PFSK-1 (cell line): Measurements from ENCODE around the gene TOE1.

Source experiments
- FOXP2 ChIP-seq: optimal IDR thresholded peaks from 2 replicates; pipeline ENCODE3; 2011; ENCODE audit warnings: borderline replicate concordance, control low read depth, inconsistent platforms; ENCODE audit not compliant: insufficient read depth; ENCODE audit errors: extremely low read length, extremely low read depth
- POLR2AphosphoS5 ChIP-seq: IDR thresholded peaks from 2 replicates; pipeline ENCODE4 v1.6.1; 2012; ENCODE audit warnings: low read depth, mild to moderate bottlenecking, control low read depth, low read length, moderate library complexity
- REST ChIP-seq, 2 experiments: IDR thresholded peaks; 2 replicates each; pipeline versions ENCODE4 v1.6.1 to v1.8.0; 2011 to 2012; ENCODE audit warnings: low read depth in 2 of 2, low read length in 2 of 2, control low read depth in 1 of 2, inconsistent platforms in 1 of 2, mild to moderate bottlenecking in 1 of 2, moderate library complexity in 1 of 2; ENCODE audit not compliant: insufficient read depth in 1 of 2
- SIN3A ChIP-seq: IDR thresholded peaks from 2 replicates; pipeline ENCODE4 v1.6.1; 2012; ENCODE audit warnings: mild to moderate bottlenecking, low read length, moderate library complexity, borderline replicate concordance; ENCODE audit not compliant: insufficient read depth
- TAF1 ChIP-seq: IDR thresholded peaks from 2 replicates; pipeline ENCODE4 v1.6.1; 2012; ENCODE audit warnings: low read length, control low read depth, borderline replicate concordance; ENCODE audit not compliant: insufficient read depth

The TOE1 gene

GRCh38 chr1:45348020-45348419 lies 8.1 kb downstream of the TOE1 start:
- TF ChIP-seq POLR2AphosphoS5 = no peak

DNA sequence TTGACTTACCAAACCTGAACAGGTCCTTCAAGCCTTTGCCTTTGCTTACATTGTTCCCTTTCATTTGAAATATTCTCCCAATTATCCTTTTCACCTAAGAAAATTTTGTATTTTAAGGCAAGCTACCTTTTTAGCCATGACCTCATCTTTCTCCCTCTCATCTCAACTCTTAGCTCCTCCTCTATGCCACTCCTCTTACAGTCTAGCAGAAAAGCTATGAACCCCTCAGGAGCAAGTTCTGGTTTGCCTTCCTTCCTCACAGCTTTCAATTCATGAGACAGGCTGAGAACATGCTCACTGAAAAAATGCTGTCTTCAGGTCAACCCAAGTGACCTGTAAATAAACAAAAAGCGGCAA lies 8.6 kb downstream of the TOE1 start:
- TF ChIP-seq SIN3A (no peak), TAF1 (no peak), FOXP2 (no peak), POLR2AphosphoS5 (no peak), REST (IDR thresholded peaks at IDR 0.05; ENCODE audit: insufficient read depth in 1 of 2, low read depth in 2 of 2, low read length in 2 of 2) (no peak)

- TF ChIP-seq FOXP2 (no peak), TAF1 (no peak), POLR2AphosphoS5 (no peak), SIN3A (no peak), REST (IDR thresholded peaks at IDR 0.05; ENCODE audit: insufficient read depth in 1 of 2, low read depth in 2 of 2, low read length in 2 of 2) (no peak)
Observed at GRCh38 chr1:45348966-45349677, 9.2 kb downstream of the TOE1 start.

DNA sequence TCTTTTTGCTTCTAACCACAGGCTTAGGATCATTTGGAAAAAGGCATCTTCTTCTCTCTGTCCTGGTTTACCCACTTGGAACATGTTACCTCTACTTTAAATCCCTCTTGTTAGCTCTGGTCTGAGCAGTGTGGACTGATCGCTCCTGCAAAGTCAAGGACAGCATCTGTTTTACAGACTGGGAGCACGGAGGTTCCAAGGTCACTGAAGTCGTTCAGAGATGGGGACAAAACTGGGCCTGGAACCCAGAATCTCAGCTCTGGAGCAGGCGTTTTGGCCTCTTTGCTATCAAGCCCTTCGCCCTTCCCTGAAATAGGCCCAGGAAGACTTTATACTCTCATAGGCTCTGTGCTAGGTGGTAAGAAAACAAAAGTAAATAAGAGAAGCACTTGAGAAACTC lies 11.5 kb downstream of the TOE1 start:
- TF ChIP-seq SIN3A = no peak
- no peak for TF ChIP-seq POLR2AphosphoS5
- TF ChIP-seq REST (IDR thresholded peaks at IDR 0.05; ENCODE audit: insufficient read depth in 1 of 2, low read depth in 2 of 2, low read length in 2 of 2) = no peak
- TF ChIP-seq TAF1 = no peak
- TF ChIP-seq FOXP2 = no peak

GRCh38 chr1:45353685-45354084 lies 13.7 kb downstream of the TOE1 start:
- TF ChIP-seq FOXP2 = no peak
- TF ChIP-seq POLR2AphosphoS5 = no peak
- no peak for TF ChIP-seq TAF1
- TF ChIP-seq REST (IDR thresholded peaks at IDR 0.05; ENCODE audit: insufficient read depth in 1 of 2, low read depth in 2 of 2, low read length in 2 of 2) = no peak
- TF ChIP-seq SIN3A = no peak
